Testis (tissue), 2 donors: ENCODE data around the gene RPF1.

Experiments
- POLR2A ChIP-seq: fragments of 450-650 bp; IDR thresholded peaks from one replicate; pipeline ENCODE4 v1.6.1; 2017; ENCODE audit warnings: antibody characterized with exemption, mild to moderate bottlenecking, moderate library complexity
- TF ChIP-seq, protein P1 (sequence below), 3 experiments: fragments of 450-650 bp in 2 of 3; fragments of 200-600 bp in 1 of 3; sonication (generic) in 1 of 3; IDR thresholded peaks; one replicate each; pipeline ENCODE4 v1.5.1; 2016 to 2019; ENCODE audit warnings: antibody characterized with exemption in 3 of 3, mild to moderate bottlenecking in 2 of 3, moderate library complexity in 1 of 3

DNA sequence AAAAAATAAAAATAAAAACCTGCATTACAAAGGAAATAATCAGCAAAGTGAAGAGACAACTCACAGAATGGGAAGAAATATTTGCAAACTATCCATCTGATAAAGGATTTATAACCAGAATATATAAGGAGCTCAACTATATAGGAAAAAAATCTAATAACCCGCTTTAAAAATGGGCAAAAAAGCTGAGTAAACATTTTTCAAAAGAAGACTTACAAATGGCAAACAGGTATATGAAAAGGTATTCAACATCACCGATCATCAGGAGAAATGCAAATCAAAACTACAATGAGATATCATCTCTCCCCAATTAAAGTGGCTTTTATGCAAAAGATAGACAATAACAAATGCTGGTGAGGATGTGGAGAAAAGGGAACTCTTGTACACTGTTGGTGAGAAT lies 31.1 kb downstream of the RPF1 start:
- no peak for TF ChIP-seq POLR2A
- TF ChIP-seq, protein P1, sequence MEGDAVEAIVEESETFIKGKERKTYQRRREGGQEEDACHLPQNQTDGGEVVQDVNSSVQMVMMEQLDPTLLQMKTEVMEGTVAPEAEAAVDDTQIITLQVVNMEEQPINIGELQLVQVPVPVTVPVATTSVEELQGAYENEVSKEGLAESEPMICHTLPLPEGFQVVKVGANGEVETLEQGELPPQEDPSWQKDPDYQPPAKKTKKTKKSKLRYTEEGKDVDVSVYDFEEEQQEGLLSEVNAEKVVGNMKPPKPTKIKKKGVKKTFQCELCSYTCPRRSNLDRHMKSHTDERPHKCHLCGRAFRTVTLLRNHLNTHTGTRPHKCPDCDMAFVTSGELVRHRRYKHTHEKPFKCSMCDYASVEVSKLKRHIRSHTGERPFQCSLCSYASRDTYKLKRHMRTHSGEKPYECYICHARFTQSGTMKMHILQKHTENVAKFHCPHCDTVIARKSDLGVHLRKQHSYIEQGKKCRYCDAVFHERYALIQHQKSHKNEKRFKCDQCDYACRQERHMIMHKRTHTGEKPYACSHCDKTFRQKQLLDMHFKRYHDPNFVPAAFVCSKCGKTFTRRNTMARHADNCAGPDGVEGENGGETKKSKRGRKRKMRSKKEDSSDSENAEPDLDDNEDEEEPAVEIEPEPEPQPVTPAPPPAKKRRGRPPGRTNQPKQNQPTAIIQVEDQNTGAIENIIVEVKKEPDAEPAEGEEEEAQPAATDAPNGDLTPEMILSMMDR (IDR thresholded peaks at IDR 0.05) = no peak
